ENCODE measurements around the gene SPRING1.

SPRING1 gene

GRCh38 chr12:116737774-116738657 lies at the start of gene SPRING1, which contains the start of gene RNFT2 (continued):
- TF ChIP-seq ZNF433 (tag by site-specific recombination; IDR thresholded peaks at IDR 0.05; ENCODE audit: low read depth) (no peak), ZNF701 (tag by site-specific recombination; IDR thresholded peaks at IDR 0.05) (no peak)

GRCh38 chr12:116784238-116784612 lies 46.4 kb upstream of the SPRING1 start:
- POLR2A ChIA-PET, result interaction anchor here (1.7 kb wide), 1 partner anchor 46 kb away, joined by 4 read pairs; the partner anchor contains the start of gene RNFT2

More at GRCh38 chr12:116784238-116784612, 46.4 kb upstream of the SPRING1 start:
- Histone ChIP-seq H3K4me3 (ENCODE audit: low read depth, low read length) (no peak overlapping the region), H3K9me3 (ENCODE audit: control insufficient read depth, insufficient read depth, low read depth, low read length) (no peaks in the 10 kb centered on the region), H3K27ac (ENCODE audit: extremely low read depth, low read depth, low read length) (no peak overlapping the region), H3K36me3 (ENCODE audit: control insufficient read depth in 2 of 2, insufficient read depth in 1 of 2, low read length in 2 of 2) (peaks cover 0 to 49% of the 10 kb centered on the region in 2 experiments; a peak in 2 of 3 replicates), H3K4me1 (ENCODE audit: control insufficient read depth, insufficient read depth, low read length) (no peaks in the 10 kb centered on the region)
- CTCF ChIA-PET, result no interaction called here
- TF ChIP-seq ZNF223 (tag by site-specific recombination; IDR thresholded peaks at IDR 0.05), result no peak
- TF ChIP-seq ZSCAN18 (tag by site-specific recombination; IDR thresholded peaks at IDR 0.05), result no peak
- TF ChIP-seq ZBTB44 (tag by site-specific recombination; IDR thresholded peaks at IDR 0.05), result no peak
- TF ChIP-seq WT1 (tag by site-specific recombination; IDR thresholded peaks at IDR 0.05), result no peak
- TF ChIP-seq ZBTB17 (tag by site-specific recombination; IDR thresholded peaks at IDR 0.05), result no peak
- TF ChIP-seq ZNF776 (tag by site-specific recombination; IDR thresholded peaks at IDR 0.05; ENCODE audit: borderline replicate concordance), result no peak
- no peak for TF ChIP-seq ZNF544 (tag by site-specific recombination; IDR thresholded peaks at IDR 0.05)
- TF ChIP-seq PBX3 (CRISPR knock-in tag; IDR thresholded peaks at IDR 0.05), result no peak
- TF ChIP-seq ZNF292 (tag by site-specific recombination; IDR thresholded peaks at IDR 0.05; ENCODE audit: borderline replicate concordance, low read depth), result no peak
- TF ChIP-seq ZNF639 (tag by site-specific recombination; IDR thresholded peaks at IDR 0.05), result no peak
- no peak for TF ChIP-seq KLF16 (tag by site-specific recombination; IDR thresholded peaks at IDR 0.05)
- no peak for TF ChIP-seq ZNF660 (tag by site-specific recombination; IDR thresholded peaks at IDR 0.05)
- no peak for TF ChIP-seq ZNF24 (tag by site-specific recombination; IDR thresholded peaks at IDR 0.05)
- TF ChIP-seq ZNF529 (tag by site-specific recombination; IDR thresholded peaks at IDR 0.05; ENCODE audit: insufficient replicate concordance), result no peak
- no peak for TF ChIP-seq ZNF645 (tag by site-specific recombination; IDR thresholded peaks at IDR 0.05)
- TF ChIP-seq ZNF19 (tag by site-specific recombination; IDR thresholded peaks at IDR 0.05; ENCODE audit: low read depth), result no peak
